Esophagus muscularis mucosa (tissue), 4 donors: ENCODE measurements around the gene OBP2A. TPM values are rescaled to one million over a fixed set of nuclear protein-coding genes. Genes with fewer than 3 reads are reported as not detected.

Source experiments
- DNase-seq: peaks from one replicate; pipeline ENCODE4 v3.0.0-alpha.2; 2017; ENCODE audit errors: extremely low spot score
- H3K27ac ChIP-seq, 4 donors: fragments of 200-600 bp; sonication (generic); replicated peaks in 1 of 4; 1 replicate in 3 of 4; 2 replicates in 1 of 4; pipeline ENCODE4 v1.5.1; 2016 to 2019; ENCODE audit warnings: mild to moderate bottlenecking in 1 of 4
- H3K27me3 ChIP-seq, 4 donors: fragments of 200-600 bp; sonication (generic); one replicate each; pipeline versions ENCODE4 v1.5.1 to v1.6.0; 2016 to 2019
- H3K36me3 ChIP-seq, 4 donors: fragments of 200-600 bp; sonication (generic); one replicate each; pipeline ENCODE4 v1.5.1; 2016 to 2019
- H3K4me1 ChIP-seq, 4 donors: fragments of 200-600 bp; sonication (generic); one replicate each; pipeline ENCODE4 v1.5.1; 2016 to 2019
- H3K4me3 ChIP-seq, 4 donors: fragments of 200-600 bp; sonication (generic); 1 replicate in 2 of 4; 2 replicates in 2 of 4; pipeline ENCODE4 v1.5.1; 2016 to 2019; ENCODE audit warnings: mild to moderate bottlenecking in 4 of 4, moderate library complexity in 1 of 4
- H3K9me3 ChIP-seq, 4 donors: fragments of 200-600 bp; sonication (generic); 1 replicate in 3 of 4; 2 replicates in 1 of 4; pipeline ENCODE4 v1.5.1; 2016 to 2019
- EP300 ChIP-seq: sonication (generic); formaldehyde crosslinking; IDR thresholded peaks from one replicate; pipeline ENCODE4 v1.6.1; 2017; ENCODE audit warnings: antibody characterized with exemption
- POLR2A ChIP-seq: fragments of 450-650 bp; IDR thresholded peaks from one replicate; pipeline ENCODE4 v1.6.1; 2017; ENCODE audit warnings: antibody characterized with exemption, moderate library complexity, mild to moderate bottlenecking, low read depth
- POLR2AphosphoS5 ChIP-seq, 2 donors: sonication (generic); formaldehyde crosslinking; IDR thresholded peaks; one replicate each; pipeline ENCODE4 v1.6.1; 2017; ENCODE audit warnings: antibody characterized with exemption in 2 of 2
- WGBS: methylation state at CpG from one replicate; pipeline ENCODE4 v1.1.5; 2018; 5-methylcytosine and 5-hydroxymethylcytosine counted together
- intact Hi-C: fragments of 100-400 bp; cut with DNase I; formaldehyde crosslinking; loops from one replicate; pipeline ENCODE4 v1.15.1; 2023
- total RNA-seq, 4 donors: library from RNA; depleted of rRNA; stranded (reverse); fragments of >200 nt; gene quantifications; one replicate each; pipeline versions ENCODE4 v1.1.0 to v1.2.1, GENCODE V29; 2016
- TF ChIP-seq, protein P1 (sequence below), 3 experiments: fragments of 200-600 bp in 2 of 3; fragments of 450-650 bp in 1 of 3; sonication (generic) in 2 of 3; IDR thresholded peaks; one replicate each; pipeline ENCODE4 v1.5.1; 2017 to 2019; ENCODE audit warnings: antibody characterized with exemption in 3 of 3, mild to moderate bottlenecking in 2 of 3, moderate library complexity in 1 of 3

The OBP2A gene
- total RNA-seq, 4 donors from 2014 or later = not detected

- no peaks in the 10 kb centered on the region for H3K36me3 ChIP-seq
Observed at GRCh38 chr9:135581636-135582426, 35.9 kb downstream of the OBP2A start.

DNA sequence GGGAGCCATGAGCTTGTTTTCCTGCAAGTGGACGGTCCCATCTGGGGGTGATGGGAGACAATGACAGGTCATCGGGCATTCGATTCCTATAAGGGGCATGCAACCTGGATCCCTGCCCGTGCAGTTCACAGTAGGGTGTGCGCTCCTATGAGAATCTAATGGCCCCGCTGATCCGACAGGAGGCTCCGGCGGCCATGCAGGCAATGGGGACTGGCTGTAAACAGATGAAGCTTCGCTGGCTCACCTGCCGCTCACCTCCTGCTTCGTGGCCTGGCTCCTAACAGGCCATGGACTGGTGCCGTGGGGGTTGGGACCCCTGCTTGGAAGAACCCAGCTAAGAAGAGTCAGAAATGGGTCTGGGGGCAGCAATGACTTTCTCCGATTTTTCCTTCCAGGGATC lies 36.6 kb downstream of the OBP2A start:
- H3K9me3 ChIP-seq = no peaks in the 10 kb centered on the region
- DNase-seq = no peak
- 86% methylated on average over 6 of the region's 14 CpGs for WGBS
- H3K4me3 ChIP-seq = no peak overlapping the region
- peaks cover 0 to 71% (median 2%) of the 10 kb centered on the region in 4 donors for H3K27me3 ChIP-seq
- no peak overlapping the region for H3K27ac ChIP-seq
- intact Hi-C loops = no loop called here
- no peaks in the 10 kb centered on the region for H3K4me1 ChIP-seq
- TF ChIP-seq EP300 (no peak), POLR2A (no peak), POLR2AphosphoS5 (IDR thresholded peaks at IDR 0.05) (no peak)
- TF ChIP-seq, protein P1, sequence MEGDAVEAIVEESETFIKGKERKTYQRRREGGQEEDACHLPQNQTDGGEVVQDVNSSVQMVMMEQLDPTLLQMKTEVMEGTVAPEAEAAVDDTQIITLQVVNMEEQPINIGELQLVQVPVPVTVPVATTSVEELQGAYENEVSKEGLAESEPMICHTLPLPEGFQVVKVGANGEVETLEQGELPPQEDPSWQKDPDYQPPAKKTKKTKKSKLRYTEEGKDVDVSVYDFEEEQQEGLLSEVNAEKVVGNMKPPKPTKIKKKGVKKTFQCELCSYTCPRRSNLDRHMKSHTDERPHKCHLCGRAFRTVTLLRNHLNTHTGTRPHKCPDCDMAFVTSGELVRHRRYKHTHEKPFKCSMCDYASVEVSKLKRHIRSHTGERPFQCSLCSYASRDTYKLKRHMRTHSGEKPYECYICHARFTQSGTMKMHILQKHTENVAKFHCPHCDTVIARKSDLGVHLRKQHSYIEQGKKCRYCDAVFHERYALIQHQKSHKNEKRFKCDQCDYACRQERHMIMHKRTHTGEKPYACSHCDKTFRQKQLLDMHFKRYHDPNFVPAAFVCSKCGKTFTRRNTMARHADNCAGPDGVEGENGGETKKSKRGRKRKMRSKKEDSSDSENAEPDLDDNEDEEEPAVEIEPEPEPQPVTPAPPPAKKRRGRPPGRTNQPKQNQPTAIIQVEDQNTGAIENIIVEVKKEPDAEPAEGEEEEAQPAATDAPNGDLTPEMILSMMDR (IDR thresholded peaks at IDR 0.05) = no peak
- H3K36me3 ChIP-seq = no peaks in the 10 kb centered on the region

More at GRCh38 chr9:135581636-135582426, 35.9 kb downstream of the OBP2A start:
- no peak for TF ChIP-seq EP300
- TF ChIP-seq, protein P1 (IDR thresholded peaks at IDR 0.05) = no peak
- TF ChIP-seq POLR2AphosphoS5 (IDR thresholded peaks at IDR 0.05) = no peak
- TF ChIP-seq POLR2A = no peak
- Histone ChIP-seq H3K4me1 (no peaks in the 10 kb centered on the region), H3K9me3 (no peaks in the 10 kb centered on the region), H3K27ac (no peak overlapping the region), H3K4me3 (no peak overlapping the region), H3K27me3 (peaks cover 0 to 71% (median 2%) of the 10 kb centered on the region in 4 donors)
- DNase-seq = no peak
- intact Hi-C loops = no loop called here
- 89% methylated on average over 18 of the region's 18 CpGs for WGBS

GRCh38 chr9:135582966-135583687 lies 37.2 kb downstream of the OBP2A start:
- H3K9me3 ChIP-seq = no peaks in the 10 kb centered on the region
- TF ChIP-seq POLR2A (no peak), POLR2AphosphoS5 (IDR thresholded peaks at IDR 0.05) (no peak), EP300 (no peak)
- TF ChIP-seq, protein P1 (IDR thresholded peaks at IDR 0.05) = no peak
- intact Hi-C loops = no loop called here
- H3K4me1 ChIP-seq = no peaks in the 10 kb centered on the region
- H3K4me3 ChIP-seq = no peak overlapping the region
- DNase-seq = no peak
- WGBS = 73% methylated on average over 6 of the region's 19 CpGs
- peaks cover 0 to 71% (median 2%) of the 10 kb centered on the region in 4 donors for H3K27me3 ChIP-seq
- no peaks in the 10 kb centered on the region for H3K36me3 ChIP-seq
- H3K27ac ChIP-seq = no peak overlapping the region

GRCh38 chr9:135583688-135584011 lies 37.7 kb downstream of the OBP2A start:
- no peaks in the 10 kb centered on the region for H3K4me1 ChIP-seq
- intact Hi-C loops = no loop called here
- TF ChIP-seq POLR2AphosphoS5 (IDR thresholded peaks at IDR 0.05) (no peak), EP300 (no peak), POLR2A (no peak)
- TF ChIP-seq, protein P1 (IDR thresholded peaks at IDR 0.05) = no peak
- no peaks in the 10 kb centered on the region for H3K36me3 ChIP-seq
- H3K4me3 ChIP-seq = no peak overlapping the region
- WGBS = 94% methylated on average over 13 of the region's 16 CpGs
- H3K27ac ChIP-seq = no peak overlapping the region
- DNase-seq = no peak
- peaks cover 0 to 75% (median 2%) of the 10 kb centered on the region in 4 donors for H3K27me3 ChIP-seq
- no peaks in the 10 kb centered on the region for H3K9me3 ChIP-seq
